Measurements from ENCODE around the gene CD38.

CD38 gene

DNA sequence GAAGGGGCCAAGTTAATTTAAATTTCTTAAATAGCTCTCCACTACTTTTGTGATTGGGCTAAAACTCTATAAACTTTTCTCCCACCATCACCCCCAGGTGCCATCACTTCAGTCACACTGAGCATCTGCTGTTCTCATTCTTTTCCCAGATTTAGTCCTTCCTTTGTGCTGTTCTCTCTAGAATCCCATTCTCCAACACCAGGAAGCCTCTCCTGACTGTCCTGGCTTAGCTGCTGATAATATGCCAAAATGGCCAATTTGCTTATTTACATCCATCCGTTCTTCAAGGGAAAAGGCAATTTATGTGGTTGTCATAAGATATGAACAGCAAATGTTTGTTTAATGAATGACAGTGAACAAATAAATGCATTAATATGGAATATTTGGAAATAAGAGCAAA, 116.3 kb downstream of the CD38 start:
- Histone ChIP-seq H3F3A (ENCODE audit: control insufficient read depth, insufficient read depth) (no peaks in the 10 kb centered on the region), H4K20me1 (ENCODE audit: control insufficient read depth, insufficient read depth, low read depth, low read length) (no peaks in the 10 kb centered on the region), H3K9me3 (ENCODE audit: control insufficient read depth, insufficient read depth, low read length) (no peaks in the 10 kb centered on the region), H3K4me1 (ENCODE audit: control insufficient read depth, low read length) (peaks cover 7% of the 10 kb centered on the region; the same call in 1 of the 2 replicates), H3K36me3 (ENCODE audit: control insufficient read depth, low read length) (no peaks in the 10 kb centered on the region), H3K4me3 (ENCODE audit: low read length) (no peak overlapping the region), H3K79me2 (ENCODE audit: control insufficient read depth, low read length) (no peaks in the 10 kb centered on the region), H3K9me2 (replicated peaks; ENCODE audit: control insufficient read depth, low read length) (no peaks in the 10 kb centered on the region), H3K27me3 (ENCODE audit: control insufficient read depth, low read length) (peaks cover 7% of the 10 kb centered on the region; the same call in 1 of the 2 replicates), H3K27ac (ENCODE audit: low read depth, low read length) (no peak overlapping the region), H3K4me2 (ENCODE audit: low read length) (no peak overlapping the region)
- TF ChIP-seq EZH2phosphoT487 (IDR thresholded peaks at IDR 0.05; ENCODE audit: borderline replicate concordance, low read length): no peak
- TF ChIP-seq, protein P1, sequence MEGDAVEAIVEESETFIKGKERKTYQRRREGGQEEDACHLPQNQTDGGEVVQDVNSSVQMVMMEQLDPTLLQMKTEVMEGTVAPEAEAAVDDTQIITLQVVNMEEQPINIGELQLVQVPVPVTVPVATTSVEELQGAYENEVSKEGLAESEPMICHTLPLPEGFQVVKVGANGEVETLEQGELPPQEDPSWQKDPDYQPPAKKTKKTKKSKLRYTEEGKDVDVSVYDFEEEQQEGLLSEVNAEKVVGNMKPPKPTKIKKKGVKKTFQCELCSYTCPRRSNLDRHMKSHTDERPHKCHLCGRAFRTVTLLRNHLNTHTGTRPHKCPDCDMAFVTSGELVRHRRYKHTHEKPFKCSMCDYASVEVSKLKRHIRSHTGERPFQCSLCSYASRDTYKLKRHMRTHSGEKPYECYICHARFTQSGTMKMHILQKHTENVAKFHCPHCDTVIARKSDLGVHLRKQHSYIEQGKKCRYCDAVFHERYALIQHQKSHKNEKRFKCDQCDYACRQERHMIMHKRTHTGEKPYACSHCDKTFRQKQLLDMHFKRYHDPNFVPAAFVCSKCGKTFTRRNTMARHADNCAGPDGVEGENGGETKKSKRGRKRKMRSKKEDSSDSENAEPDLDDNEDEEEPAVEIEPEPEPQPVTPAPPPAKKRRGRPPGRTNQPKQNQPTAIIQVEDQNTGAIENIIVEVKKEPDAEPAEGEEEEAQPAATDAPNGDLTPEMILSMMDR (IDR thresholded peaks at IDR 0.05; ENCODE audit: low read depth, low read length, poor library complexity, severe bottlenecking): no peak

DNA sequence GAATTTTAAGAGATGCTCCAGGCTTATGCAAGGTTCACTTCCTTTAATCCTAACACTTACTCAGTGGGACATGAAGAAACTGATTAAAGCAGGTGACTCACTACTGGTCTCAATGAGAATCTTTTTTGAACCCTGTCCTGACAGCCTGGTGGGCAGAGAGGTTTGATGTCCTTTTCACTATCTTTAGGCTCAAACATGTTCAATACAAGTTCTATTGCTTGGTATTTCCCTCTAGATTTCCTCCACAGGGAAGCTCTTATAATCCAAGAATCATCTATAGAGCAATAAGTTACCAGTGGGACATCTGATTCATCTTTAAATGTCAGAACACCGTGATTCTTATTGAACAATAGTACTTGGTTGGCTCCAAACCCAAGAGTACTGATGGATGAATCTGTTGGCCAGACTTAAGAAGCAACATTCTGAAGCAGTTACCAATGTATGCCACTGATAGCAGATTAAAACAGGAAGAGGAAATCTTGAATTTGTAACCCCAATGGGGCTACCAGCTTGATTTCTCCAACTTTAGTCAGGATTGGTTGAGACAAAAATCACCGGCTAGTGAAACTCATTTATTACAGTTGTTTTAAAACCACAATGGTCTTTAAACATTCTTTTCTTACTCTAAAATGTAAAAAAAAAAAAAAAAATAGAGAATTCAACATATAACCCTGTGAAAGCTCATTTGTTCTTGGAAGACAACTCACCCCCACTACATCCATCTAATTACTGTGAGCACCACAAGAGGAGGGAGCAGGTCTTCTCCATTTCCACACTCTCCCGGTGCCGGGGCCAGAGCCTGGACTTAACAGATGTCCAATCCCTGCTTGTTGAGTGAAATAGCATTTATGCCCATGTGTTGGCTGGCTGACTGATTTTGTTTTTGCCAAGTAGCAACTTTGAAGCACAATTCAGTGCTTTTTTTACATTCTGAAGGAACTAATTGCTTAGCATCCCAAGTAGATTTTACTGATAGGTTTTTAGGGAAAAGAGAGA, 117.1 kb downstream of the CD38 start:
- H3K36me3 ChIP-seq (ENCODE audit: control insufficient read depth, low read length): no peaks in the 10 kb centered on the region
- H3K4me1 ChIP-seq (ENCODE audit: control insufficient read depth, low read length): peaks cover 7% of the 10 kb centered on the region; the same call in 1 of the 2 replicates
- no peak overlapping the region for H3K4me2 ChIP-seq (ENCODE audit: low read length)
- no peaks in the 10 kb centered on the region for H3K9me3 ChIP-seq (ENCODE audit: control insufficient read depth, insufficient read depth, low read length)
- no peak overlapping the region for H3K27ac ChIP-seq (ENCODE audit: low read depth, low read length)
- peaks cover 4% of the 10 kb centered on the region; the same call in 1 of the 2 replicates for H3K27me3 ChIP-seq (ENCODE audit: control insufficient read depth, low read length)
- TF ChIP-seq, protein P1 (IDR thresholded peaks at IDR 0.05; ENCODE audit: low read depth, low read length, poor library complexity, severe bottlenecking): no peak
- TF ChIP-seq EZH2phosphoT487 (IDR thresholded peaks at IDR 0.05; ENCODE audit: borderline replicate concordance, low read length): no peak
- no peak overlapping the region for H3K4me3 ChIP-seq (ENCODE audit: low read length)
- no peaks in the 10 kb centered on the region for H3K79me2 ChIP-seq (ENCODE audit: control insufficient read depth, low read length)
- no peaks in the 10 kb centered on the region for H4K20me1 ChIP-seq (ENCODE audit: control insufficient read depth, insufficient read depth, low read depth, low read length)
- no peaks in the 10 kb centered on the region for H3K9me2 ChIP-seq (replicated peaks; ENCODE audit: control insufficient read depth, low read length)
- no peaks in the 10 kb centered on the region for H3F3A ChIP-seq (ENCODE audit: control insufficient read depth, insufficient read depth)

DNA sequence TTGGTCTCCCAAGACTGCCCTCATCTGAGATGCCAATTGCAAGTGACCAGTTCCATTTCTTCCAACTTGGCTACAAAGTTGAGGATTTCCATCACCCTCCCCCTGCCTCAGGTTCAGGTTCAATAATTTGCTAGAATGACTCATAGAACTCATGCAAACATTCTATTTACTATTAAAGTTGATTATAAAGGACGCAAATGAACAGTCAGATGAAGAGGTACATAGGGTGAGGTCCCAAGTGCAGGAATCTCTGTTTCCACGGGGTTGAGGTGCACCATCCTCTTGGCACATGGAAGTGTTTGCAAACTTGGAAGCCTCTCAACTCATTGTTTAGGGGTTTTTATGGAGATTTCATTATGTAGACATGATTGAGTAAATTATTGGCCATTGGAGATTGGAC, 119.4 kb downstream of the CD38 start:
- Histone ChIP-seq H4K20me1 (ENCODE audit: control insufficient read depth, insufficient read depth, low read depth, low read length) (no peaks in the 10 kb centered on the region), H3K9me2 (replicated peaks; ENCODE audit: control insufficient read depth, low read length) (no peaks in the 10 kb centered on the region), H3K9me3 (ENCODE audit: control insufficient read depth, insufficient read depth, low read length) (no peaks in the 10 kb centered on the region), H3K27ac (ENCODE audit: low read depth, low read length) (no peak overlapping the region), H3F3A (ENCODE audit: control insufficient read depth, insufficient read depth) (no peaks in the 10 kb centered on the region), H3K4me1 (ENCODE audit: control insufficient read depth, low read length) (no peaks in the 10 kb centered on the region), H3K4me3 (ENCODE audit: low read length) (no peak overlapping the region), H3K4me2 (ENCODE audit: low read length) (no peak overlapping the region), H3K27me3 (ENCODE audit: control insufficient read depth, low read length) (peaks cover 5% of the 10 kb centered on the region; the same call in 1 of the 2 replicates), H3K36me3 (ENCODE audit: control insufficient read depth, low read length) (no peaks in the 10 kb centered on the region), H3K79me2 (ENCODE audit: control insufficient read depth, low read length) (no peaks in the 10 kb centered on the region)
- TF ChIP-seq EZH2phosphoT487 (IDR thresholded peaks at IDR 0.05; ENCODE audit: borderline replicate concordance, low read length): no peak
- TF ChIP-seq, protein P1 (IDR thresholded peaks at IDR 0.05; ENCODE audit: low read depth, low read length, poor library complexity, severe bottlenecking): no peak

All from DOHH2 (cell line).